ENCODE results near the gene TFG.

Gene TFG

DNA sequence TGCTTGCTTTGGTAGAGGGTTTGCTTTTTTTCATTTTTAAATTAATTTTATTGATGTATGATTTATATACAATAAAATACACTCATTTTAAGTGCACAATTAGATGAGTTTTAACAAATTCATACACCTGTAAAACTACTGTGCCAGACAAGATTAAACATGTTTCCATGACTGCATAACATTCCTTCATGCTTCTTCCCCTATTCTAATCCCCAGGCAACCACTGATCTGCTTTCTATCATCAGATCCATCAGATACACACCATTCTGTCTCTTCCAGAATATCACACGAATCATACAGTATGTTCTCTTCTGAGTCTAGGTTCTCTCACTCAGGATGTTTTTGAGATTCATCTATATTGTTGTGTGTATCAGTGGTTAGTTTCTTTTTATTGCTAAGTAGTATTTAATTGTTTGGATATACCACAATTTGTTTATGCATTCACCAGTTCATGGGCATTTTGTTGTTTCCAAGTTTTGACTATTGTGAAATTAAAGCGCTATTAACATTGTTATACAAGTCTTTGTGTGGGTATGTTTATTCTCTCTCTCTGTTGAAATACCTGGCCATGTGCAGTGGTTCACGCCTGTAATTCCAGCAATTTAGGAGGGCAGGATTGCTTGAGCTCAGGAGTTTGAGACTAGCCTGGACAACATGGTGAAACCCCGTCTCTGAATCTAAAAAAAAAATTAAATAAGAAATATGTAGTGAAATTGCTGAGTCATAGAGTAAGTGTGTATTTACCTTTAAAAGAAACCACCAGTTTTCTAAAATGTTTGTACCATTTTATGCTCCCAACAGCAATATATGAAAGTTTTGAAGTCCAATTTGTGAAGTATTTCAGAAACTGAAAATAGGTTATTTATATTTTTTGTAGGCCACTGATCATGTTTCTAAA, 7.0 kb upstream of the TFG start:
- no peak for TF ChIP-seq CTCF (IDR thresholded peaks at IDR 0.05)

DNA sequence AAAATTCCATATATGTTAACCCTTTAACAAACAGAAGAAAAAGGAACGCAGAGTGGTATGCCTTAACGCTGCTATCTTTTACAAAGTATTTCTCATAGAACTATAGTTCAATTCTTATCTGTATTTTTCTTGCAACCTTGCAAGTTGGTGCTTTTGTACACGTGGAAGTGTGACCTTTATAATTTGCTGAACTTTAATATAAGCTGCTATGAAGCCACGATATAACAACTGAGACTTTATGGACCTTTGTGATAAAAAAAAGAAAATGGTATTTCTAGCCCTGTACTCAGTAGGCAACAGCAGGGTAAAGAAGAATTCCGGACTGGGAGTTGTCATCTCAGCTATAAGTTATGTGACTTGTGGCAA, 6.3 kb upstream of the TFG start:
- TF ChIP-seq CTCF (IDR thresholded peaks at IDR 0.05): no peak

- TF ChIP-seq CTCF (IDR thresholded peaks at IDR 0.05): no peak
These were observed 5.4 kb upstream of the TFG start for GRCh38 chr3:100703865-100704264.

- TF ChIP-seq CTCF (IDR thresholded peaks at IDR 0.05): no peak
These were observed 2.9 kb upstream of the TFG start for GRCh38 chr3:100706365-100706764.

DNA sequence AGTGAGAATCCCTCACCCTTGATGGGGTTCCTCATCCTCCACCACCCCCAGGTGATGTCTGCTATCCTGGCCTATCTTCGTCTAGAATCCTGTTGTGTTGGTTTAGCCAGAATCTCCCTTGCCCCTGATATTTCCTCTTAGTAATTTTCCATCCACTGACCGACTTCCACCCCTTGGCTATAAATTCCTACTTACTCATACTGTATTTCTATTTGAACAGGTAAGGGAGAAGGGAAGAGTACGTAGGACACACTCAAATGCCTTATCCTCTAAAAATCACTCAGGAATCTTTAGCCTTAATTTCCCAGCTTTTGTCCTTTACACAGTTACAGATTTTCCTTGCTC, 678 bp upstream of the TFG start:
- TF ChIP-seq CTCF (IDR thresholded peaks at IDR 0.05): no peak

DNA sequence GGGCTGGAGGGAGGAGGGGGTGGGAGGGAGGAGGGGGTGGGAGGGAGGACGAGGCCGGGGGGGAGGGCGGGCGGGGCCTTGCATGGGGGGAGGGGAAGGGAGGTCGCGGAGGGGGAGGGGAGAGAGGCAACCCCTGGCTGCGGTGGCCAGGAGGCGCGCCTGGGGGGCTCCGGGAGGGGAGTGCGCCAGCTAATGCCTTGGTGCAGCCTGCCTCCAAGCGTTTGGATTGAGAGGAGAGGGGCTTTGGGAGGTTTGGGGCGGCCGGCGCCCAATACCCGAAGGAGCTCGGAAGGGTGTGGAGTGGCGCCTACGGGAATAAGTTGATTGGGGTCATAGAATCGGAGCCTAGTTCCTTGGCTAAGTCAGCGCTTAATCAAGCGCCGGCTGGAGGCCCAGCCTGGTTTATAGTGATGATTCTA, 557 bp downstream of the TFG start:
- TF ChIP-seq CTCF (IDR thresholded peaks at IDR 0.05): no peak

- no peak; the same call in 1 of the 2 replicates for TF ChIP-seq CTCF (IDR thresholded peaks at IDR 0.05)
These were observed 1.1 kb downstream of the TFG start for GRCh38 chr3:100710261-100710968.
